Hematopoietic multipotent progenitor cell (in vitro differentiated cells): ENCODE data around the gene OSBPL10. TPM values are rescaled to one million over a fixed set of nuclear protein-coding genes. Genes with fewer than 3 reads are reported as not detected.
"Not testable (repeated sequence)": the region's sequence is repeated elsewhere in the genome, so short reads cannot be mapped to it uniquely, and the experiment has no call there.

Source experiments
- DNase-seq, 3 donors: peaks; one replicate each; pipeline ENCODE4 v3.0.0-alpha.2; 2011 to 2015; ENCODE audit warnings: low read depth in 2 of 3, low spot score in 2 of 3
- total RNA-seq: library from RNA; depleted of rRNA; stranded (reverse); fragments of >200 nt; gene quantifications from one replicate; pipeline ENCODE4 v1.2.3, GENCODE V29; 2012

OSBPL10 gene
- total RNA-seq, 1 donor, result 0.81 TPM

- DNase-seq, result no peak
These were observed 119.2 kb downstream of the OSBPL10 start for GRCh38 chr3:31861826-31862225.

- DNase-seq, result not testable (repeated sequence)
These were observed 120.4 kb downstream of the OSBPL10 start for GRCh38 chr3:31860642-31861041.

GRCh38 chr3:31859245-31859644 is 121.8 kb downstream of the OSBPL10 start:
- no peak for DNase-seq

DNA sequence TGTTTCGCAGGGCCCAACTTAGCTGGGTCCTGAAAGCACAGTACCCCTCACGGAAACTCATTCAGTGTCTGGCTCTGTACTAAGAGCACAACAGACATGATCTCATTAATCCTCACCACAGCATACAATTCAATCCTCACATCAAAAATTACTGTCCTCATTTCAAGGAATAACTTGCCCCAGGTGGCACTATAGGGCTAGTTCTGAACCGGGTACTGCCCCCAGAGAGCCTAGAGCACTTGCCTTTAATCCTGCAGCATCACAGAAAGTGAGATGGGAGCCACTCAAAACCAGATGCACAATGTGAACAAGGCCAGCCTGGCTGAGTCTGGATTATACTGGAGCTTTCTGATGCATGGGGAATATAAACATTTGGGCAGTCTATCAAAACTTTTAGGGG is 122.6 kb downstream of the OSBPL10 start:
- no peak for DNase-seq

DNA sequence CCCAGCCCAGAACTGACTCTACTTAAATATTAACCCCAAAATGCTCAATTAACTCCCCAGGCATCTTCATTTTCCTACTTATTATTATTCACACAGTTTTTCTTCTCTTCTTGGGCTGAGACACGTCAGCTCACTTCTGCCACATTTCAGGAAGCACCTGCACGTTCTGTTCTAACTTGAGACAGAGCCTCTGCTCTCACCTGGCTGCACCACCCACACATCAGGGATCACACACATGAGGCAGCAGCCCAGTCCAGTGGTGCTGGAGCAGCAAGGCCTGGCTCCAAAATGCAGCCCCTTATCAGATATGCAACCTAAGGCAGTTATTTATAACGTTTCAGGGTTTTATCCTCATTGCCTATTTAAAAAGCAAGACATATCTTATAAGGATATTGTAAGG is 127.5 kb downstream of the OSBPL10 start:
- DNase-seq, result peak in 2 of 3 donors; percentile 8 to 13

DNA sequence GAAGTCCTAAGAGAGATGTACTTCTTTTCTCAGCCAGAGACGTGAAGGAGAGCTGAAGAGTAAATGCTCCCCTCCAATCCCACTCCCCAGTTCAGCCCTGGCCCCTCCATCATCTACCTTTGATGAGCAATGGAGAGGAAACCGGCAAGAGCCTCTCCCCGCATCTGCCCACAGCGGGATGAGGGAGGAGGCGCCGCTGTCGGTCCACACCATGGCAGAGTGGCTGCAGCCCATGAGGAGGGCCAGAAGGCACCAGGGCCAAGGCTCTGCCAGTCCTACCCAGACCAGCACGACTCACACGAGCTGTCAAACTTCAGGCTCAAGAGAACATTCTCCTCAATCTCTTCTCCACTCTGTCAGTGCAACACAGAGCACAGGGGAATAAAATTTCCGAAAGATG is 129.8 kb downstream of the OSBPL10 start:
- DNase-seq, result no peak

- DNase-seq, result no peak
These were observed 132.2 kb downstream of the OSBPL10 start for GRCh38 chr3:31848911-31849310.

GRCh38 chr3:31848163-31848818 is 132.8 kb downstream of the OSBPL10 start:
- DNase-seq, result no peak

- no peak for DNase-seq
These were observed 133.3 kb downstream of the OSBPL10 start for GRCh38 chr3:31847760-31848159.

DNA sequence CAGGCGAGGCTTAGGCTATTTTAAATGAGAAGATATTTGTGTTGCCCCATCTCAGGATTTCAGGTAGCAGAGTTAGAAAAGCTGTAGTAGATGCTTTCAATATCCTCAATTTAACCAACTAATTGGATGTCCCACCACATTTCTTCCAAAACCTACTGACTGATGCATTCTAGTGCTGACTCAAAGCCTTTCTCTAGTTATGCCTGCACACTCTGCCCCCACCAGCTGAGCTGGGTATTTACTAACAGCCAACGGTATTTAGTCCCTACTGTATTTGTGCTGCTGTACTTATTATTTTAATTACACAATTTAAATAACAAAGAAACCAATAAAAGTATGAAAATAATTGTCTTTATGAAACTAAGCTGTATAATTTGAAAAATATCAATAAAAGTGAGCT is 139.5 kb downstream of the OSBPL10 start:
- no peak for DNase-seq

DNA sequence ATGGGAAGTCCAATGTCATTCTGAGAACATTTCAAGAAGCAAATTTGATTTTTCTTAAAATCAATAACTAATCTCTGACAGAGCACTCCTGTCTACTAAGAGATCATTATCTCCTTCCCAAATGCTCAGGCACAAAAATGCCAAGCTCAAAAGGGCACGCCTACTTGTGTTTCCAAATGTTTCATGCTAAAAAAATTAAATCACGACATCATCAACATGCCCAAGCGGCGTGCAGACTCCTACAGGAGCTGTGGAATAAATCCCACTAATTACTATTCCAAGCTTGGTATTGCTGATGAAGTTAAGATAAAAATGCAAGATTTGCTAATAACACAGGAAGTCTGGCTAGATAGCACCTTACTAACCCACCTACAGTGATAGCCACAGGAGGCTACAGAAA is 140.8 kb downstream of the OSBPL10 start:
- DNase-seq, result no peak

- no peak for DNase-seq
These were observed 141.7 kb downstream of the OSBPL10 start for GRCh38 chr3:31839144-31839917.

GRCh38 chr3:31836131-31837075 is 144.7 kb downstream of the OSBPL10 start:
- DNase-seq, result no peak

- DNase-seq, result no peak
These were observed 147.5 kb downstream of the OSBPL10 start for GRCh38 chr3:31833391-31834190.

GRCh38 chr3:31832551-31832950 is 148.5 kb downstream of the OSBPL10 start:
- DNase-seq, result no peak

DNA sequence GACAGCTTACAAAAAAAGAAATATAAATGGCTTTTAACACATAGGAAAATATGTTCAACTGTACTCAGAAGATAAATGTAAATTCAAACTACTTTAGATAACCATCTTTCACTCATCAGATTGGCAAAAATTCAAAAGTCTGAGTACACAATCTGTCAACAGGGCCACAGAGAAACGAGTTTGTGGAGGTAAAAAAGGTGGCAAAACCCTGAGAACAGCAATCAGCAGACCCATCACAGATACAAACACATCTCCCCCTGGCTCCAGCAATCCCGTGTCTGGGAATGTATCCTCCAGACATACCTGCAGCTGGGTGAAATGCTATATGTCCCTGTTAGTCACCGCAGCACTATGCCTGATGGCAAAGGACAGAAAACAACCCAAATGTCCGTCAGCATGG is 149.5 kb downstream of the OSBPL10 start:
- DNase-seq, result no peak

GRCh38 chr3:31829826-31830426 is 151.1 kb downstream of the OSBPL10 start:
- no peak for DNase-seq

DNA sequence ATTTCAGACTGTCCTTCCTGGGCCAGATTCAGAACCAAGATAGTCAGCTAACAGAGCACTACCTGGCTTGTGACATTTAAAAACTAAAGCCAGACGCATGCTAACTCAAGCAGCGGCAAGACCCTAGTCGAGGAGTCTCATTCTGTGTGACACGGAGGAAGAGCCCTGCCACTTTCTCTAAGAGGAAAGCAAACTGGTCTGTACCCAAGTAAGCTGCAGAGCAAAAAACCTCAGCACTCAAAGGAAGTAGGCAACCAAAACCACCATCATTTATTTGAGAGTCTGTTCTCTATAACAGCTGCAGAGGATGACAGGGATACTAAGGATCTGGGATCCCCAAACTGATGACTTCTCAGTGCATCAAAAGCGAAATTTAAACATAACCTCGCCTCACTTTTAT is 152.1 kb downstream of the OSBPL10 start:
- no peak for DNase-seq

DNA sequence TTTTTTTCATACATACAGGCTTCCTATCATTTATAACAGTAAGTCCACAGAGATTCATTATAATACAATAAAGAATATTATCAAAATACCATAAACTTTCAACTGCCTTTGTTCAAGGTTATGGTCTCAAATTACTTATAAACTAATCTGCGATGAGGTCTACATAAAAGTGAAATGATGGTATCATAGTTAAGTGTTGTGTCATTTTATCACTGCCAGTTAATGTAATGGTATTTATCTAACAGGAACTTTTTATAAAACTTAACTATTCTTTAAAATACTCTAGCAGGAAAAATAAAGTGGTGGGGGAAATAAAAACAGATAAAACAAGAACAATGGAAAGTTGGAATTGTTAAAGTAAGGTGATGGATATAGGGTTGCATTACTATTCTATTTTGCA is 153.1 kb downstream of the OSBPL10 start:
- DNase-seq, result no peak

GRCh38 chr3:31823184-31823583 is 157.9 kb downstream of the OSBPL10 start:
- no peak for DNase-seq
